Measurements from ENCODE around the gene STX2.
"Not testable (repeated sequence)": the region's sequence is repeated elsewhere in the genome, so short reads cannot be mapped to it uniquely, and the experiment has no call there.

STX2 gene

GRCh38 chr12:130863298-130863697, 24.2 kb upstream of the STX2 start:
- no peak overlapping the region for H3K4me3 ChIP-seq (ENCODE audit: low read depth, low read length)
- TF ChIP-seq, protein P1, sequence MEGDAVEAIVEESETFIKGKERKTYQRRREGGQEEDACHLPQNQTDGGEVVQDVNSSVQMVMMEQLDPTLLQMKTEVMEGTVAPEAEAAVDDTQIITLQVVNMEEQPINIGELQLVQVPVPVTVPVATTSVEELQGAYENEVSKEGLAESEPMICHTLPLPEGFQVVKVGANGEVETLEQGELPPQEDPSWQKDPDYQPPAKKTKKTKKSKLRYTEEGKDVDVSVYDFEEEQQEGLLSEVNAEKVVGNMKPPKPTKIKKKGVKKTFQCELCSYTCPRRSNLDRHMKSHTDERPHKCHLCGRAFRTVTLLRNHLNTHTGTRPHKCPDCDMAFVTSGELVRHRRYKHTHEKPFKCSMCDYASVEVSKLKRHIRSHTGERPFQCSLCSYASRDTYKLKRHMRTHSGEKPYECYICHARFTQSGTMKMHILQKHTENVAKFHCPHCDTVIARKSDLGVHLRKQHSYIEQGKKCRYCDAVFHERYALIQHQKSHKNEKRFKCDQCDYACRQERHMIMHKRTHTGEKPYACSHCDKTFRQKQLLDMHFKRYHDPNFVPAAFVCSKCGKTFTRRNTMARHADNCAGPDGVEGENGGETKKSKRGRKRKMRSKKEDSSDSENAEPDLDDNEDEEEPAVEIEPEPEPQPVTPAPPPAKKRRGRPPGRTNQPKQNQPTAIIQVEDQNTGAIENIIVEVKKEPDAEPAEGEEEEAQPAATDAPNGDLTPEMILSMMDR (IDR thresholded peaks at IDR 0.05; ENCODE audit: control insufficient read depth, extremely low read depth, insufficient read depth): no peak
- no peak for DNase-seq (ENCODE audit: low read depth)

DNA sequence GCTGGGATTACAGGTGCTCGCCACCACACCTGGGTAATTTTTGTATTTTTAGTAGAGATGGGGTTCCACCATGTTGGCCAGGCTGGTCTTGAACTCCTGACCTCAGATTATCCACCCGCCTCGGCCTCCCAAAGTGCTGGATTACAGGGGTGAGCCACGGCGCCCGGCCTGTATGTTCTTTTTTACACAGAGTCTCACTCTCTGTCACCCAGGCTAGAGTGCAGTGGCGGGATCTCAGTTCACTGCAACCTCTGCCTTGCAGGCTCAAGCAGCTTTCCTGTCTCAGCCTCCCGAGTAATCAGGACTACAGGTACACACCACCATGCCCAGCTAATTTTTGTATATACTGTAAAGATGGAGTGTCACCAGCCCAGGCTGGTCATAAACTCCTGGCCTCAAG, 23.7 kb upstream of the STX2 start:
- DNase-seq (ENCODE audit: low read depth); H3K4me3 ChIP-seq (ENCODE audit: low read depth, low read length): not testable (repeated sequence)

- no peak for DNase-seq (ENCODE audit: low read depth)
- H3K4me3 ChIP-seq (ENCODE audit: low read depth, low read length): no peak overlapping the region
- TF ChIP-seq, protein P1 (IDR thresholded peaks at IDR 0.05; ENCODE audit: control insufficient read depth, extremely low read depth, insufficient read depth): no peak
Observed at GRCh38 chr12:130862161-130862560, 23.1 kb upstream of the STX2 start.

GRCh38 chr12:130860311-130860710, 21.3 kb upstream of the STX2 start:
- no peak for DNase-seq (ENCODE audit: low read depth)
- TF ChIP-seq, protein P1 (IDR thresholded peaks at IDR 0.05; ENCODE audit: control insufficient read depth, extremely low read depth, insufficient read depth): no peak

DNA sequence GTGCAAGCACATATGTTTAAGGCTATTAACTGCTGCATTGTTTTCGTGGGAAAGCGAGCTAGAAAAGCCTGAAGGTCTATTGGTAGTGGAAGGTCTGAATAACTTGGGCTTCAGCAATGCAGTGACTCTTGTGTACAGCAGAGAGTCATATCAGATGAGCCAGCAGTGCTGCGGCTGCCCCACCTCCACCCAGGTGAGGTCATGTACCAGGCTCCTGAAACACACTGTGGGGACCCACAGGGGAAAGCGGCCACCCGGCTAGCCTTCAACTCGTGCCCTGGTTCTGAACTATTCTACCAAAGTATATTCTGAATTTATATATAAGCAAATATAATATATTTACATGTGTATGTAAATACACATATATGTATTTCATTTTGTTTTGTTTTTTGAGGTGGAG, 20.1 kb upstream of the STX2 start:
- no peak overlapping the region for H3K4me3 ChIP-seq (ENCODE audit: low read depth, low read length)
- TF ChIP-seq, protein P1 (IDR thresholded peaks at IDR 0.05; ENCODE audit: control insufficient read depth, extremely low read depth, insufficient read depth): no peak
- no peak for DNase-seq (ENCODE audit: low read depth)

More at GRCh38 chr12:130860311-130860710, 21.3 kb upstream of the STX2 start:
- H3K4me3 ChIP-seq (ENCODE audit: low read depth, low read length): no peak overlapping the region

DNA sequence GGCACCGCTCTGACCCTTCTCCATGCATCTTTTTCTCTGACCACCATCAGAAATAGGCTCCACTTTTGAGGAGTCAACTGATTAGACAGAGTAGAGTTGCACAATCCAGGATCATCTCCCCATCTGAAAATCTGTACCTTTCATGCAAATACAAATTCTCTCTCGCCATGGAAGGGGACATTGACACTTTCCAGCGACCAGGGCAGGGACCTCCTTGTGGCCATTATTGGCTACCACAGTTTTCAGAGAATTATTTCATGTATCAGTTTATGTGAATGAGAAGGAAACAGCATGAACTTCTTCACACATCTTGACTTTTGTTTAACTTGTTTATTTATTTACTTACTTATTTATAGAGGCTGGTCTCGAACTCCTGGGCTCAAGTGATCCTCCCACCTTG, 19.0 kb upstream of the STX2 start:
- TF ChIP-seq, protein P1 (IDR thresholded peaks at IDR 0.05; ENCODE audit: control insufficient read depth, extremely low read depth, insufficient read depth): no peak
- no peak for DNase-seq (ENCODE audit: low read depth)
- no peak overlapping the region for H3K4me3 ChIP-seq (ENCODE audit: low read depth, low read length)

- H3K4me3 ChIP-seq (ENCODE audit: low read depth, low read length): no peak overlapping the region
- TF ChIP-seq, protein P1 (IDR thresholded peaks at IDR 0.05; ENCODE audit: control insufficient read depth, extremely low read depth, insufficient read depth): no peak
- DNase-seq (ENCODE audit: low read depth): no peak
Observed at GRCh38 chr12:130856088-130856487, 17.0 kb upstream of the STX2 start.

Data from LNCaP clone FGC (cell line).